GM12875 (cell line): Measurements from ENCODE around the gene EXT2.

Experiments
- H3K4me3 ChIP-seq: one replicate; pipeline ENCODE4 v1.5.1; 2011; ENCODE audit warnings: low read depth, low read length, control low read depth
- CTCF ChIP-seq: IDR thresholded peaks from 2 replicates; pipeline ENCODE4 v1.5.1; 2011; ENCODE audit warnings: low read depth, mild to moderate bottlenecking, control low read depth, inconsistent platforms, low read length, moderate library complexity, borderline replicate concordance; ENCODE audit not compliant: insufficient read depth

Gene EXT2

GRCh38 chr11:44268614-44269080 is 173.2 kb downstream of the EXT2 start:
- no peak for TF ChIP-seq CTCF
- no peak overlapping the region for H3K4me3 ChIP-seq

GRCh38 chr11:44269369-44270351 is 174.2 kb downstream of the EXT2 start:
- no peak for TF ChIP-seq CTCF
- no peak overlapping the region for H3K4me3 ChIP-seq

GRCh38 chr11:44270403-44271273 is 175.2 kb downstream of the EXT2 start:
- no peak overlapping the region for H3K4me3 ChIP-seq
- TF ChIP-seq CTCF: no peak

GRCh38 chr11:44271286-44271685 is 175.8 kb downstream of the EXT2 start:
- no peak for TF ChIP-seq CTCF
- H3K4me3 ChIP-seq: no peak overlapping the region

GRCh38 chr11:44274404-44274803 is 178.9 kb downstream of the EXT2 start:
- TF ChIP-seq CTCF: no peak
- H3K4me3 ChIP-seq: no peak overlapping the region

GRCh38 chr11:44275241-44275640 is 179.8 kb downstream of the EXT2 start:
- H3K4me3 ChIP-seq: no peak overlapping the region
- no peak for TF ChIP-seq CTCF
